Right lobe of liver (tissue), 6 donors: ENCODE measurements around the gene MYH9. TPM values are rescaled to one million over a fixed set of nuclear protein-coding genes. Genes with fewer than 3 reads are reported as not detected.
A peak's percentile ranks its signal among the peaks of the same experiment; 100 is the strongest.

Source experiments
- ATAC-seq, 4 donors: fragments of 200-7000 bp; cut with Tn5 transposase; one replicate each; pipeline ENCODE4 v1.9.1; 2020; ENCODE audit warnings: mild to moderate bottlenecking in 4 of 4, moderate library complexity in 4 of 4
- DNase-seq, 3 donors: peaks; one replicate each; pipeline ENCODE4 v3.0.0-alpha.2; 2020
- H3K27ac ChIP-seq, 3 donors: fragments of 200-600 bp; one replicate each; pipeline ENCODE4 v1.8.0; 2022
- H3K27me3 ChIP-seq, 2 donors: fragments of 200-600 bp; one replicate each; pipeline ENCODE4 v1.8.0; 2022
- H3K36me3 ChIP-seq, 4 donors: fragments of 200-600 bp; sonication (generic) in 1 of 4; one replicate each; pipeline versions ENCODE4 v1.5.1 to v1.8.0; 2017 to 2022; ENCODE audit warnings: control low read depth in 1 of 4
- H3K4me1 ChIP-seq, 4 donors: fragments of 200-600 bp; sonication (generic) in 1 of 4; one replicate each; pipeline versions ENCODE4 v1.5.1 to v1.8.0; 2017 to 2022; ENCODE audit warnings: control low read depth in 1 of 4
- H3K4me3 ChIP-seq, 3 donors: fragments of 200-600 bp; one replicate each; pipeline ENCODE4 v1.8.0; 2022
- H3K9me3 ChIP-seq, 4 donors: fragments of 200-600 bp; sonication (generic) in 1 of 4; one replicate each; pipeline versions ENCODE4 v1.5.1 to v1.8.0; 2017 to 2022; ENCODE audit warnings: control low read depth in 1 of 4
- CTCF ChIP-seq, 4 donors: fragments of 200-600 bp in 3 of 4; fragments of 450-650 bp in 1 of 4; IDR thresholded peaks; one replicate each; pipeline versions ENCODE4 v1.5.1 to v1.8.0; 2016 to 2022; ENCODE audit warnings: antibody characterized with exemption in 4 of 4, mild to moderate bottlenecking in 2 of 4
- POLR2A ChIP-seq: fragments of 450-650 bp; IDR thresholded peaks from one replicate; pipeline ENCODE4 v1.6.1; 2017; ENCODE audit warnings: antibody characterized with exemption, mild to moderate bottlenecking
- WGBS: methylation state at CpG from one replicate; pipeline ENCODE4 v1.1.6; 2018; ENCODE audit warnings: low coverage, low lambda C conversion rate; ENCODE audit not compliant: insufficient coverage; ENCODE audit errors: missing lambda C conversion rate; 5-methylcytosine and 5-hydroxymethylcytosine counted together
- intact Hi-C, 2 donors: fragments of 100-400 bp; cut with DNase I; formaldehyde crosslinking; loops; one replicate each; pipeline versions ENCODE4 v1.11.2 to v1.14.1; 2022
- total RNA-seq, 6 experiments: library from RNA; depleted of rRNA in 2 of 6; stranded (reverse); fragments of >200 nt in 2 of 6; fragmentation: NEBNext Ultra II Directional in 3 of 6; extraction: Animal tissue kit (Norgen Biotek cat#: 25700) in 3 of 6; gene quantifications; one replicate each; pipeline versions ENCODE4 v1.1.0 to v1.2.4, GENCODE V29; 2016 to 2023
- donor health status: DM: no; HTN: yes; CAD: no.
- donor health status: DM: no; HTN: no; CAD: no.
- donor health status: DM: no; HTN: no; CAD: no.
- donor health status: DM: no; HTN: yes; CAD: no.
- donor health status: DM: no; HTN: yes; CAD: no.

Gene MYH9
- total RNA-seq, 6 experiments from 2014 or later, result 168 to 435 (median 222) TPM

DNA sequence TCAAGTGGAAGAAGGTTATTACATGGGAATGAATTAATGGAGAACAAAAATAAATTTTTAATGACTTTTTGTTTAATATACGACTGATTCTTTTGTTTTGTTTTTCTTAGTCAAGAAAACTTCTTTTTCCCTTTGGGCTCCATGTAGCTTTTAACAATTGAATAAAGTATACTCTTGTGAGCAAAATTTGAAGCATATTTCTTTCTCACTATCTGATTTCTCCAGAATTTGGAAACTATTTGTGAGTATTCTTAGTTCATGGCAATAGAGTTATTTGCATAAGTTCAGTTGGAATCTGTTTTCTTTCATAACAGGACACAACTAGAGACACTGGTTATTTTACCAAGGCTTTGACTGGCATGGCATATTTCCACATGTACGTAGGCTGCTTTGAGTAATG lies 138.6 kb downstream of the MYH9 start:
- no peak for DNase-seq
- Histone ChIP-seq H3K36me3 (no peaks in the 10 kb centered on the region), H3K9me3 (no peaks in the 10 kb centered on the region), H3K27me3 (no peaks in the 10 kb centered on the region), H3K4me3 (no peak overlapping the region), H3K27ac (peak overlapping the region in 2 of 3 donors; percentile 30 to 67), H3K4me1 (peaks cover 0 to 35% (median 1%) of the 10 kb centered on the region in 4 donors)
- no peak for TF ChIP-seq CTCF (IDR thresholded peaks at IDR 0.05)
- TF ChIP-seq POLR2A, result no peak
- 86% methylated on average over 1 of the region's 2 CpGs for WGBS
- no peak for ATAC-seq
- intact Hi-C loops, result no loop called here

GRCh38 chr22:36247955-36248354 lies 139.8 kb downstream of the MYH9 start:
- no peak for ATAC-seq
- 55% methylated on average over 5 of the region's 5 CpGs for WGBS
- no peak for TF ChIP-seq CTCF (IDR thresholded peaks at IDR 0.05)
- no peak for TF ChIP-seq POLR2A

GRCh38 chr22:36246718-36247117 lies 141.0 kb downstream of the MYH9 start:
- Histone ChIP-seq H3K36me3 (no peaks in the 10 kb centered on the region), H3K4me3 (no peak overlapping the region), H3K27ac (peak overlapping the region in 1 of 3 donors; percentile 26), H3K27me3 (no peaks in the 10 kb centered on the region), H3K9me3 (no peaks in the 10 kb centered on the region), H3K4me1 (peaks cover 0 to 28% (median 0%) of the 10 kb centered on the region in 4 donors)
- DNase-seq (no peak), ATAC-seq (peak in 1 of 4 donors; percentile 16)
- 100% methylated on average over 1 of the region's 3 CpGs for WGBS
- intact Hi-C loops, result no loop called here
- TF ChIP-seq CTCF (IDR thresholded peaks at IDR 0.05) (no peak), POLR2A (no peak)

More at GRCh38 chr22:36247955-36248354, 139.8 kb downstream of the MYH9 start:
- H3K4me3 ChIP-seq, result no peak overlapping the region
- H3K36me3 ChIP-seq, result no peaks in the 10 kb centered on the region
- H3K9me3 ChIP-seq, result no peaks in the 10 kb centered on the region
- no peak overlapping the region for H3K27ac ChIP-seq
- H3K4me1 ChIP-seq, result peaks cover 0 to 32% (median 0%) of the 10 kb centered on the region in 4 donors
- intact Hi-C loops, result no loop called here
- no peak for DNase-seq
- H3K27me3 ChIP-seq, result no peaks in the 10 kb centered on the region

- 30% methylated on average over 4 of the region's 4 CpGs for WGBS
- DNase-seq, result peak in 1 of 3 donors; percentile 72
- H3K9me3 ChIP-seq, result no peaks in the 10 kb centered on the region
- peak; percentile 68 to 89 (median 84) for ATAC-seq
- H3K27ac ChIP-seq, result peak overlapping the region in 1 of 3 donors; percentile 26
- no peaks in the 10 kb centered on the region for H3K36me3 ChIP-seq
- intact Hi-C loops, result no loop called here
- no peaks in the 10 kb centered on the region for H3K27me3 ChIP-seq
- TF ChIP-seq POLR2A, result no peak
- no peak for TF ChIP-seq CTCF (IDR thresholded peaks at IDR 0.05)
- H3K4me1 ChIP-seq, result peaks cover 0 to 28% (median 0%) of the 10 kb centered on the region in 4 donors
- H3K4me3 ChIP-seq, result no peak overlapping the region
Measured at GRCh38 chr22:36245805-36246356, 141.9 kb downstream of the MYH9 start.
